ENCODE data around the gene RP2. TPM values are rescaled to one million over a fixed set of nuclear protein-coding genes. Genes with fewer than 3 reads are reported as not detected.

The RP2 gene
- polyA plus RNA-seq, 1 donor (not counting 4 experiments of a cell fraction or from before 2014, with no cell fraction given), result 20.9 TPM

- H3K79me2 ChIP-seq (ENCODE audit: control insufficient read depth, insufficient read depth, low read length), result no peaks in the 10 kb centered on the region
- H3K9ac ChIP-seq (ENCODE audit: control insufficient read depth, extremely low read depth, insufficient read depth, low read length), result no peak overlapping the region
- peaks cover 5% of the 10 kb centered on the region for H3K4me1 ChIP-seq (ENCODE audit: control insufficient read depth, extremely low read depth, insufficient read depth, low read length)
- H3K27ac ChIP-seq (ENCODE audit: control insufficient read depth, insufficient read depth, low read length), result no peak overlapping the region
- no peak overlapping the region for H2AFZ ChIP-seq (ENCODE audit: control insufficient read depth, low read length)
- H4K20me1 ChIP-seq (ENCODE audit: control insufficient read depth, extremely low read depth, insufficient read depth, low read length), result no peaks in the 10 kb centered on the region
- H3K36me3 ChIP-seq (ENCODE audit: control insufficient read depth in 2 of 2, extremely low read depth in 1 of 2, insufficient read depth in 2 of 2, low read length in 2 of 2), result no peaks in the 10 kb centered on the region
- FAIRE-seq (peak; percentile 20), DNase-seq (ENCODE audit: low read depth, low spot score) (no peak)
- H3K4me2 ChIP-seq (ENCODE audit: control insufficient read depth, extremely low read depth, insufficient read depth, low read depth, low read length), result no peak overlapping the region
- no peaks in the 10 kb centered on the region for H3K9me1 ChIP-seq (ENCODE audit: control insufficient read depth, extremely low read depth, insufficient read depth, low read length)
- H3K9me3 ChIP-seq (ENCODE audit: control insufficient read depth, low read depth, low read length), result no peaks in the 10 kb centered on the region
- TF ChIP-seq EZH2 (IDR thresholded peaks at IDR 0.05; ENCODE audit: low read length) (no peak), CTCF (optimal IDR thresholded peaks at IDR 0.05 in 1 of 3, IDR thresholded peaks at IDR 0.05 in 1 of 3, conservative IDR thresholded peaks at IDR 0.05 in 1 of 3; ENCODE audit: extremely low read depth in 1 of 3, insufficient read depth in 2 of 3, low read length in 3 of 3) (no peak)
- dilution Hi-C loops (cut with MboI; ENCODE audit: extremely low pct_ligation_motif_present, low sequenced_read_pairs), result no loop called here
- no peak overlapping the region for H3K4me3 ChIP-seq (ENCODE audit: control insufficient read depth in 2 of 3, extremely low read depth in 1 of 3, insufficient read depth in 2 of 3, low read depth in 1 of 3, low read length in 3 of 3)
- H3K27me3 ChIP-seq (ENCODE audit: control insufficient read depth, extremely low read depth, insufficient read depth, low read length), result no peaks in the 10 kb centered on the region
Measured at GRCh38 chrX:46873746-46874145, 36.9 kb downstream of the RP2 start.

- Histone ChIP-seq H3K4me1 (ENCODE audit: control insufficient read depth, extremely low read depth, insufficient read depth, low read length) (peaks cover 5% of the 10 kb centered on the region), H3K9me3 (ENCODE audit: control insufficient read depth, low read depth, low read length) (no peaks in the 10 kb centered on the region), H3K9me1 (ENCODE audit: control insufficient read depth, extremely low read depth, insufficient read depth, low read length) (no peaks in the 10 kb centered on the region), H3K4me2 (ENCODE audit: control insufficient read depth, extremely low read depth, insufficient read depth, low read depth, low read length) (no peak overlapping the region), H3K36me3 (ENCODE audit: control insufficient read depth in 2 of 2, extremely low read depth in 1 of 2, insufficient read depth in 2 of 2, low read length in 2 of 2) (no peaks in the 10 kb centered on the region), H4K20me1 (ENCODE audit: control insufficient read depth, extremely low read depth, insufficient read depth, low read length) (no peaks in the 10 kb centered on the region), H3K79me2 (ENCODE audit: control insufficient read depth, insufficient read depth, low read length) (no peaks in the 10 kb centered on the region), H3K27ac (ENCODE audit: control insufficient read depth, insufficient read depth, low read length) (no peak overlapping the region), H2AFZ (ENCODE audit: control insufficient read depth, low read length) (no peak overlapping the region), H3K27me3 (ENCODE audit: control insufficient read depth, extremely low read depth, insufficient read depth, low read length) (no peaks in the 10 kb centered on the region), H3K9ac (ENCODE audit: control insufficient read depth, extremely low read depth, insufficient read depth, low read length) (no peak overlapping the region), H3K4me3 (ENCODE audit: control insufficient read depth in 2 of 3, extremely low read depth in 1 of 3, insufficient read depth in 2 of 3, low read depth in 1 of 3, low read length in 3 of 3) (no peak overlapping the region)
- dilution Hi-C loops (cut with MboI; ENCODE audit: extremely low pct_ligation_motif_present, low sequenced_read_pairs), result no loop called here
- DNase-seq (ENCODE audit: low read depth, low spot score) (no peak), FAIRE-seq (no peak)
- TF ChIP-seq CTCF (optimal IDR thresholded peaks at IDR 0.05 in 1 of 3, IDR thresholded peaks at IDR 0.05 in 1 of 3, conservative IDR thresholded peaks at IDR 0.05 in 1 of 3; ENCODE audit: extremely low read depth in 1 of 3, insufficient read depth in 2 of 3, low read length in 3 of 3), result no peak
- TF ChIP-seq EZH2 (IDR thresholded peaks at IDR 0.05; ENCODE audit: low read length), result no peak
Measured at GRCh38 chrX:46876901-46877300, 40.1 kb downstream of the RP2 start.

All from keratinocyte (primary cell).